ENCODE results near the gene RPL36. TPM values are rescaled to one million over a fixed set of nuclear protein-coding genes. Genes with fewer than 3 reads are reported as not detected.

Gene RPL36
- total and polyA plus RNA-seq, 9 of the 15 experiments (the other 6 are each of a cell fraction or from before 2014, with no cell fraction given), result 350 to 3,412 (median 1,507) TPM

- TF ChIP-seq ARID4B (CRISPR knock-in tag; IDR thresholded peaks at IDR 0.05) (peak; percentile 91), RBM34 (IDR thresholded peaks at IDR 0.05; ENCODE audit: borderline replicate concordance, insufficient read depth, low read length) (no peak), IRF2 (CRISPR knock-in tag; IDR thresholded peaks at IDR 0.05) (no peak), ETV6 (IDR thresholded peaks at IDR 0.05; ENCODE audit: borderline replicate concordance in 1 of 2, low read depth in 2 of 2, low read length in 1 of 2) (no peak), ETV6 (CRISPR knock-in tag; IDR thresholded peaks at IDR 0.05; ENCODE audit: borderline replicate concordance) (no peak), SMAD4 (CRISPR knock-in tag; conservative IDR thresholded peaks at IDR 0.05) (peak; percentile 71), COPS2 (conservative IDR thresholded peaks at IDR 0.05) (no peak), PCBP2 (IDR thresholded peaks at IDR 0.05; ENCODE audit: low read depth, low read length, poor library complexity, severe bottlenecking) (no peak), NFIC (IDR thresholded peaks at IDR 0.05) (peak; percentile 66), NCOA1 (IDR thresholded peaks at IDR 0.05; ENCODE audit: low read depth) (peak; percentile 51; the same call in 1 of the 2 replicates), ZZZ3 (IDR thresholded peaks at IDR 0.05) (peak; percentile 99), U2AF2 (optimal IDR thresholded peaks at IDR 0.05; ENCODE audit: low read depth, low read length) (no peak), ZKSCAN8 (CRISPR knock-in tag; IDR thresholded peaks at IDR 0.05) (no peak), TEAD4 (IDR thresholded peaks at IDR 0.05; ENCODE audit: low read length) (no peak; the same call in 1 of the 2 replicates), TEAD4 (CRISPR knock-in tag; IDR thresholded peaks at IDR 0.05; ENCODE audit: borderline replicate concordance) (no peak), ZFP30 (CRISPR knock-in tag; IDR thresholded peaks at IDR 0.05; ENCODE audit: borderline replicate concordance) (no peak), ZSCAN32 (CRISPR knock-in tag; IDR thresholded peaks at IDR 0.05) (0 out of 2 replicates have a peak, but pooled peaks have one; percentile 17), THRA (IDR thresholded peaks at IDR 0.05) (no peak), XRCC4 (IDR thresholded peaks at IDR 0.05; ENCODE audit: extremely low read depth, insufficient read depth, insufficient read length) (no peak)
Measured at GRCh38 chr19:5690125-5690954, at the start of gene RPL36 (continued).

Measured in K562 (cell line).